Small intestine (tissue), 7 donors: ENCODE results near the gene CASD1. TPM values are rescaled to one million over a fixed set of nuclear protein-coding genes. Genes with fewer than 3 reads are reported as not detected.

ENCODE experiments used
- DNase-seq, 2 donors: peaks; one replicate each; pipeline versions ENCODE4 v3.0.0 to v3.0.0-alpha.2; 2013
- FAIRE-seq: peaks from 2 replicates; lab custom pipeline; 2012; peaks lifted over from hg19 to GRCh38; lab: Jason Lieb, UNC
- H3K27ac ChIP-seq, 3 donors: one replicate each; pipeline ENCODE4 v1.5.1; 2013; ENCODE audit warnings: low read length in 2 of 3, mild to moderate bottlenecking in 2 of 3, control low read depth in 1 of 3, inconsistent platforms in 1 of 3, low read depth in 1 of 3, moderate library complexity in 1 of 3
- H3K27me3 ChIP-seq, 3 donors: one replicate each; pipeline ENCODE4 v1.6.1; 2013; ENCODE audit warnings: low read length in 3 of 3, inconsistent platforms in 1 of 3; ENCODE audit not compliant: control insufficient read depth in 3 of 3, insufficient read depth in 3 of 3
- H3K36me3 ChIP-seq, 3 donors: one replicate each; pipeline ENCODE4 v1.6.1; 2013; ENCODE audit warnings: low read length in 3 of 3, inconsistent platforms in 1 of 3, low read depth in 1 of 3, mild to moderate bottlenecking in 1 of 3, moderate library complexity in 1 of 3; ENCODE audit not compliant: control insufficient read depth in 3 of 3, insufficient read depth in 2 of 3
- H3K4me1 ChIP-seq, 3 donors: one replicate each; pipeline ENCODE4 v1.6.1; 2013; ENCODE audit warnings: low read length in 2 of 3, inconsistent platforms in 1 of 3, low read depth in 1 of 3, mild to moderate bottlenecking in 1 of 3, moderate library complexity in 1 of 3; ENCODE audit not compliant: control insufficient read depth in 3 of 3, insufficient read depth in 2 of 3
- H3K4me3 ChIP-seq, 3 donors: one replicate each; pipeline ENCODE4 v1.5.1; 2013; ENCODE audit warnings: low read length in 3 of 3, control low read depth in 1 of 3, inconsistent platforms in 1 of 3, low read depth in 1 of 3, mild to moderate bottlenecking in 1 of 3, moderate library complexity in 1 of 3
- H3K9me3 ChIP-seq, 2 donors: one replicate each; pipeline ENCODE4 v1.6.1; 2013; ENCODE audit warnings: low read depth in 1 of 2, low read length in 1 of 2; ENCODE audit not compliant: control insufficient read depth in 2 of 2, insufficient read depth in 1 of 2
- WGBS, 3 donors: extraction: QIAGEN DNeasy Blood & Tissue Kit; methylation state at CpG; one replicate each; pipeline ENCODE4 v1.1.7; 2013; 5-methylcytosine and 5-hydroxymethylcytosine counted together
- polyA plus RNA-seq, 4 donors: library from polyadenylated mRNA; stranded (reverse) in 3 of 4; unstranded in 1 of 4; fragments of 200-250 nt in 3 of 4; fragments of 120-200 nt in 1 of 4; gene quantifications; one replicate each; pipeline versions ENCODE4 v1.2.1 to v1.2.3, GENCODE V29; 2013
- donor health status: healthy with polysubstance abuse.
- donor health status: control.
- donor health status: control.
- donor health status: Bipolar disorder and iron deficiency.
- donor health status: healthy.

CASD1 gene
- polyA plus RNA-seq, 4 donors: 2.2 to 21.1 (median 5.8) TPM

- H3K4me1 ChIP-seq: no peaks in the 10 kb centered on the region
- FAIRE-seq: no peak
These were observed 16.3 kb downstream of the CASD1 start for GRCh38 chr7:94525923-94526322.

GRCh38 chr7:94529516-94529915 lies 19.9 kb downstream of the CASD1 start:
- Histone ChIP-seq H3K9me3 (no peaks in the 10 kb centered on the region), H3K36me3 (peaks cover 0 to 8% (median 4%) of the 10 kb centered on the region in 3 donors), H3K4me3 (no peak overlapping the region), H3K27ac (no peak overlapping the region), H3K4me1 (no peaks in the 10 kb centered on the region), H3K27me3 (no peaks in the 10 kb centered on the region)
- WGBS, 3 donors: 84 to 100% (median 88%) methylated on average over 1 of the region's 1 CpG
- FAIRE-seq: no peak
- no peak for DNase-seq

More at GRCh38 chr7:94525923-94526322, 16.3 kb downstream of the CASD1 start:
- Histone ChIP-seq H3K36me3 (peaks cover 0 to 10% (median 4%) of the 10 kb centered on the region in 3 donors), H3K27ac (no peak overlapping the region), H3K9me3 (peaks cover 0 to 2% of the 10 kb centered on the region in 2 donors), H3K4me3 (no peak overlapping the region), H3K27me3 (no peaks in the 10 kb centered on the region)
- DNase-seq: no peak
- 91 to 96% (median 94%) methylated on average over 3 of the region's 3 CpGs for WGBS, 3 donors

DNA sequence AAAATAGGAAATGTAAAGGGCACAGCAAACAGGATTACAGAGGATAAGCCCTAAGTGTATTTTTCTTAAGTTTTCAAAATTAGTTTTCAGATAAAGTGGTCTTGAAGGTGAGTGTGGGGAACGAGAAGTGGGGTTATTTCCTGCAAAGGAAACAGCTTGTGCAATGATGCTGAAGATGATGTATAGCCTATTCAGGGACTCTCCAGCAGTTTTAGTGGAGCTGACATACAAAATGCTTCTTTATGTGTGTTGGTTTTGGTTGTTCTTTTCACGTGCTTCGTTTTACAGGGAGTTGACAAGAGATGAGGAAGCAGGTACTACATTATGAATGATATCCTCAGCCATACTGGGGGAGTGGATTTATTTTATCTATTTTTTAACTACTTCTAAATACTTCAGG lies 20.5 kb downstream of the CASD1 start:
- DNase-seq: no peak
- Histone ChIP-seq H3K36me3 (peaks cover 0 to 8% (median 4%) of the 10 kb centered on the region in 3 donors), H3K27me3 (no peaks in the 10 kb centered on the region), H3K9me3 (no peaks in the 10 kb centered on the region), H3K4me3 (no peak overlapping the region), H3K4me1 (no peaks in the 10 kb centered on the region), H3K27ac (no peak overlapping the region)
- FAIRE-seq: no peak
- WGBS, 3 donors: 80 to 88% (median 87%) methylated on average over 3 of the region's 3 CpGs

DNA sequence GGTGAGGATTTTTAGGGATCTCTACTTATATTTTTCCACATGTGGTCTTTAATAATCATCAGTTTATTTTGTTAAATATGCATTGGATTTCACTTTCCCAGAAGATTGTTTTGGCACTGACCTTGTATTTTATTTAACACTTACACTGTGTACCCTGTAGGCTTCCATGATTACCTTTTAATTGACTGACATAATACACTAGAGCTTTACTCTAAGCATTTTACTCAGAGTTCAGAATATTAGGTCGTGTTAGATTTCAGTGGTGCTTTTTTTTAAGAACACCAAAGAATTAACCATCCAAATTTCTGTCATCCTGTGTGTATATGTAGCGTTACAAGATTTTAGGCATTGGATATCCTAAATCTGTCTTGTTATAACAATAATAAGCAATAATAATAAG lies 23.1 kb downstream of the CASD1 start:
- Histone ChIP-seq H3K27ac (no peak overlapping the region), H3K4me1 (no peaks in the 10 kb centered on the region), H3K27me3 (no peaks in the 10 kb centered on the region), H3K9me3 (no peaks in the 10 kb centered on the region), H3K36me3 (peaks cover under 1 to 6% (median 4%) of the 10 kb centered on the region in 3 donors), H3K4me3 (no peak overlapping the region)
- no peak for DNase-seq
- no peak for FAIRE-seq
- 89 to 95% (median 94%) methylated on average over 2 of the region's 2 CpGs for WGBS, 3 donors

DNA sequence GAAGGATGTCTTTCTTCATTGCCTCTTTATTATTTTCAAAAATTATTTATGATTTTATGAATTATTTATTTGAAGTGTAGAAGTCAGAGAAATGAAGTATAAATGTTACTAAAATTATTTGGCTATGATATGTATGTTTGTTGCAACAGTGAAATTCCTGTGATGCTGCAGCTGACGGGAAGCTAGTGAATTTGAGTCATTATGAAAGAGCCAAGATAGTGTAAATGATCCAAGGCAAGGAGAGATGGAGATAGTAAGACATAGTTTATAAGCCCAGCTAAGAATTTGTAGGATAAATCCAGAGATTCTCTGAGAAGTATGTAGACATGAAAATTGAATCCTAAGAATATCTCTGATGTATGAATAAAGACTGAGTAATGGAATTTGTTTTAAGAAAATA lies 30.8 kb downstream of the CASD1 start:
- DNase-seq (no peak), FAIRE-seq (no peak)
- 76 to 94% (median 92%) methylated on average over 1 of the region's 1 CpG for WGBS, 3 donors
- H3K27me3 ChIP-seq: no peaks in the 10 kb centered on the region
- H3K4me3 ChIP-seq: no peak overlapping the region
- H3K4me1 ChIP-seq: no peaks in the 10 kb centered on the region
- H3K9me3 ChIP-seq: no peaks in the 10 kb centered on the region
- peaks cover 2 to 7% (median 4%) of the 10 kb centered on the region in 3 donors for H3K36me3 ChIP-seq
- H3K27ac ChIP-seq: no peak overlapping the region

DNA sequence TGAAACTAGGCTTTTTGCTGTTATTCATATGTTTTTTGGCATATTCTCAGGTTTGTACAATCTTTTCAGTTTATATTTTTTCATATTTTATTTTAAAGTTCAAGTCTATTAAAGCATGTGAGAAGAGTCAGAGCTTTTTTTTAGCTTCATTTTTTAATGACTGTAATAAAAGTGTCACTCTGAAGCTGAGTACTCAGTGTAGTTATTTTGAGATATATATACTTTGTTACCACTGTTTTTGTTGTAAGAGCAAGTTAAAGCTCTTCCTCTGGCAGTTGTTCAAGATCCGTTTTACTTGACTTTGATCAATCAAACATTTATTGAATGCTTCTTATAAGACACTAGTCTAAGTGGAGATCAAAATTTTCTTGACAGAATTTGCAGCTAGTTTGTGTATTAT lies 37.5 kb downstream of the CASD1 start:
- H3K4me3 ChIP-seq: no peak overlapping the region
- no peaks in the 10 kb centered on the region for H3K4me1 ChIP-seq
- H3K9me3 ChIP-seq: no peaks in the 10 kb centered on the region
- DNase-seq: no peak
- FAIRE-seq: peak; percentile 85
- H3K36me3 ChIP-seq: no peaks in the 10 kb centered on the region
- 48 to 54% (median 52%) methylated on average over 1 of the region's 1 CpG for WGBS, 3 donors
- H3K27me3 ChIP-seq: no peaks in the 10 kb centered on the region
- no peak overlapping the region for H3K27ac ChIP-seq

GRCh38 chr7:94556028-94556427 lies 46.4 kb downstream of the CASD1 start:
- no peaks in the 10 kb centered on the region for H3K27me3 ChIP-seq
- no peak overlapping the region for H3K27ac ChIP-seq
- WGBS, 3 donors: 76 to 87% (median 86%) methylated on average over 2 of the region's 2 CpGs
- H3K36me3 ChIP-seq: no peaks in the 10 kb centered on the region
- no peaks in the 10 kb centered on the region for H3K4me1 ChIP-seq
- no peaks in the 10 kb centered on the region for H3K9me3 ChIP-seq
- no peak for FAIRE-seq
- H3K4me3 ChIP-seq: no peak overlapping the region
- no peak for DNase-seq

- FAIRE-seq (no peak), DNase-seq (no peak)
- no peak overlapping the region for H3K27ac ChIP-seq
- no peaks in the 10 kb centered on the region for H3K27me3 ChIP-seq
- H3K4me1 ChIP-seq: no peaks in the 10 kb centered on the region
- no peaks in the 10 kb centered on the region for H3K9me3 ChIP-seq
- H3K4me3 ChIP-seq: no peak overlapping the region
- H3K36me3 ChIP-seq: no peaks in the 10 kb centered on the region
These were observed 47.6 kb downstream of the CASD1 start for GRCh38 chr7:94557215-94557614.

- DNase-seq: peak; percentile 38 to 57
- Histone ChIP-seq H3K36me3 (peaks cover 0 to 2% (median 0%) of the 10 kb centered on the region in 3 donors), H3K4me3 (no peak overlapping the region), H3K9me3 (no peaks in the 10 kb centered on the region), H3K27me3 (no peaks in the 10 kb centered on the region), H3K4me1 (no peaks in the 10 kb centered on the region), H3K27ac (no peak overlapping the region)
- 15 to 58% (median 39%) methylated on average over 1 of the region's 1 CpG for WGBS, 3 donors
- FAIRE-seq: no peak
These were observed 50.4 kb downstream of the CASD1 start for GRCh38 chr7:94559972-94560371.
